AG08396 (cell line): ENCODE results near the gene MRPL21.
A peak's percentile ranks its signal among the peaks of the same experiment; 100 is the strongest.
"Not testable (repeated sequence)": the region's sequence is repeated elsewhere in the genome, so short reads cannot be mapped to it uniquely, and the experiment has no call there.

Experiments used
- DNase-seq: peaks from one replicate; pipeline ENCODE4 v3.0.0; 2012; ENCODE audit warnings: low spot score, mixed read lengths

Gene MRPL21

DNA sequence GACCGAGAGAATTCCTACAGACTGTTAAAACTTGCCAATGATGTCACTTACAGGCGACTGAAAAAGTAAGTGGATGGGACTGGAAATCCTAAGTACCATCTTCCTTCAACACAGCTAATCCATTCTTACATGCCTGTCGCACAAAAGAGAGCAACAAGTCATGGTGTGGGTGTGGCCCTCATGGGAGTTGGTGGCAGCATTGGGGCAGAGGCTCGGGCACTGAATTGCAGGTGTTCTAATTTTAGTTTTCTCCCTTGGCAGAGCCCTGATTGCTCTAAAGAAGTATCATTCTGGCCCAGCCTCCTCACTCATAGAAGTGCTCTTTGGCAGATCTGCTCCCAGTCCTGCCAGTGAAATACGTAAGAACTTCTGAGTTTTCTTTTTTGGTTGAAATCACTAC, 4.6 kb upstream of the MRPL21 start:
- DNase-seq: no peak

DNA sequence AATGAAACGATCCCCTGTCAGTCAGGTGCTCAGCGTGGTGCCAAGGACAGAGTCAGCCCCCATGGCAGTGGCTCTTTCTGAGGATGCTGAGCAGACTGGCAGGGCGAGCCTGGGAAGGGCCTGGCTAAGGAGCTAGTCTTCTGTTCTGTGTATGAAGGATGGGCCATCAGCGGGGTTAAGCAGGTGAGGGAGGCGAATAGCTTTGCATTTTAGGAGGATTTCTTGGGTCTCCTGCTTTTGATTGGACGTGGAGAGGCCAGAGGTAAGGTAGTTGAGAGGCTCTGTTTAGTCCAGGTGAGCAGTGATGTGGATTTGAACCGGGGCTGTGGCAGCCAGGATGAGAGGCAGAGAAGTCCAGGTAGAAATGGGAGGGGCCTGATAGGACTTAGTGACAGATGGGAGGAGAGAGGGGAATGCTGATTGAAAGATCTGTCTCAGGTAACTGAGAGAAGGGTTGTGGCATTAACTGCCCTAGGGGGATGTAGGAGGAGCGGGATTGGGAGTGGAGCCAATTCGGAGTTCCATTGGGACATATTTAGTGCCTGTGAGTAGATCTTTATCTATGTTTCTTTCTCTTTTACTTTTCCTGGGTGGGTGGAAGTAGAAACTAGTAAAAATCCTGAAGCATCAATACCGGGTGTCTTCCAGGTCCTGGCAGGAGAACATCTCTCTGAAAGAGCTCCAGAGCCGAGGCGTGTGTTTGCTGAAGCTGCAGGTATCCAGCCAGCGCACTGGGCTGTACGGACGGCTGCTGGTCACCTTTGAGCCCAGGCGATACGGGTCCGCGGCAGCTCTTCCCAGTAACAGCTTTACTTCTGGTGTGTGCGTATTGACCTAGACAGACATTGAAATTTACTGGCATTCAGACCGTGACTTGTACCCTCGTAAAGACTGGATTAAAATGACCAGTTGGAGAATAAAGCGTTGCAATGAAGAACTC, 2.1 kb upstream of the MRPL21 start:
- DNase-seq: no peak

DNA sequence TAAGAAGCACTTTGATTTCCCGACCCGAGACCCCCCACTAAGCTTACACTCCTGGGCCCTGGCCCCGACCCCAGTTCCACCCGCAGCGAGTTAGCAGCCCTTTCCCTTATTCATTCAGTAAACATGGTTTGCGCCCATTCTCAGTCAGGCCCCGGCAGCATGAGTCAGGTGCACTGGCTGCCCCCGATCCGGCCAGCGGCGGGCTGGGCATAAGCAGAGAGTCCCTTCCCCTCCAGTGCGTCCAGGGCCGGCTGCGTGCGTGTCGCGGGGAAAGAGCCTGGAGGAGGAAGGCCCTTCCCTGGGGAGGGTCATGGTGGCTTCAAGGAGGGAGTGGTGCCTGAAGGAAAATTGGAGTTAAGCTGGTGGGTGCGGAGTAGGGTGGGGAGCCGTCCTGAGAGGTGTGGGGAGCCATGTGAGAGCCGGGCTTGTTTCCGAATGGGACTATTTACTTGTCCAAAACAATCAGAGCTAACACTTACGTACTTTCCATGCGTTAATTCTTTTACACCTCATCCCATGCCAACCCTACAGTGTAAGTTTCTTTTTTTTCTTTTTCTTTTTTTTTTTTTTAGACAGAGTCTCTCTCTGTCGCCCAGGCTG, 716 bp upstream of the MRPL21 start:
- peak; percentile 58 for DNase-seq

DNA sequence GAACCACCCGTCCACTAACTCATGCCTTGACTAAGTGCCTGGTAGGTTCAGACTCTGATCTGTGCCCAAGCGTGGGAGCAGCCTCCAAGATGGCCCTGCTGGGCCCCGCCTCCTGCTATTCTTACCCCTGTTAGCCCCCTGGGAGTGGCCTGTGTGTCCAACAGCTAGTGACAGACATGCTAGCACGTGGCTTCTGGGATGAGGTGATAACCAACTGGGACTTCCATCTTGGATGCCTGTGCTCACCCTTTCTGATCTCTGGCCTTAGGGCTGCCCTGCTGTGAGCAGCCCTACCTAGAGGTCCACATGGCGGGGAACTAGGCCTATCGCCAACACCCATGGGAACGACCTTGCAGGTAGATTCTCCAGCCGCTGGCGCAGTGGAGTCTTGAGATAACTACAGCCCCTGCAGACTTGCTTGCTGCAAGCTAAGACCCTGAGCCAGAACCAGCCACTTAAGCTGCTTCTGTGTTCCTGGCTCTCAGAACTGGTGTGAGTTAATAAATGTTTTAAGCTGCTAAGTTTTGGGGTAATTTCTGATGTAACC, 2.7 kb downstream of the MRPL21 start:
- DNase-seq: no peak

DNA sequence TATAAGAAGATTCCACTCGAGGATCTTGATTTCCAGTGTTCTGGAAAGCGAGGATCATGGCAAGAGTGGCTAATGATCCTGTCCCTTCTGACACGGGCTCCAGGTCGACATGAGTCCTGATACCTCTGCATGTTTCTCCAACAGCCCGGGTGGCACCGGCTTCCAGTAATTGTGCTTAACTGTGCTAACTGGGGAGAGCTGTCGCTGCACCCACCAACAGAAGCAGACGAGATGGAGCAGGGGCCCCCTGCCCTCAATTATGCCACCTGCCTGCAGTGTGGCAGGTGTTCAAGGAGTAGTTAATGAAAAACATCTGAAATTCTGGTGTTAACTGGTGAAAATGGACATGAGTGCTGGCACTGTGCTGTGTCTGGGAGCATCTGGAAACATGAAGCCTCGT, 6.2 kb downstream of the MRPL21 start:
- no peak for DNase-seq

DNA sequence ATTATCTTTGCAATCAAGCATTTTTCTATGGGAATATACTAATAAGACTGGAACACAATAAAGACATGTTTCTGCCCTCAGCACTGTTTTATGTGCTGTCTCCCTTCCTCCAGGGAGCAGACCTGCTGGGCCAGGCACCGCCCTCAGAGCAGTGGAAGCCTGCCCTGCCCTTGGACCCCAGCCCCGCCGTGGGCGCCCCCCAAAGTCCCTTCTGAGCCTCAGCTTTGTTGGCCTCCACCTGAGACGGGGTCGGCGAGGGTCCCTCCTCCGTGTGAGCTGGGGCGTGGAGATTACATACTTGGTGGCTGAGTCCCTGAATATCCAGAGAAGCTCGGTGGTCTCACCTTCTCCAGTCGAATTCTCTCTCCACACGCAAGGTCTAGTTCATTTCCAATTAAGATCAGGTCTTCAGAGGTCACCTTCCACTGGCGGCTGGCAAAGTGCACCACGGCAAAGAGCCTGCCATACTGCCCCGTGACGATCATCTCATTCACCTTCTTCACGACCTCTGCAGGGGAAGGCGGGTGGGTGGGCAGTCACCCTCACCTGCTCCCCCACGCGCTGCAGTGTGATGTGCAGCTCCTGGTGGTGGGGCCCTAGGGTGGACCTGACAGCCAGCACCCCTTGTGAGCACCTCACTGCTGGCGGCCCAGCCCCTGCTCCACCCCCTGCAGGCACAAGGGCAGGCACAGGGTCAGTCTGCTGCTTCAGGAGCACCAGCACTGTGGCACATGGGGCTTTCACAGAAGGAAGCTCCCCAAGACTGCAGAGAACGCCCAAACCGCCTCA, 7.3 kb downstream of the MRPL21 start:
- DNase-seq: no peak

DNA sequence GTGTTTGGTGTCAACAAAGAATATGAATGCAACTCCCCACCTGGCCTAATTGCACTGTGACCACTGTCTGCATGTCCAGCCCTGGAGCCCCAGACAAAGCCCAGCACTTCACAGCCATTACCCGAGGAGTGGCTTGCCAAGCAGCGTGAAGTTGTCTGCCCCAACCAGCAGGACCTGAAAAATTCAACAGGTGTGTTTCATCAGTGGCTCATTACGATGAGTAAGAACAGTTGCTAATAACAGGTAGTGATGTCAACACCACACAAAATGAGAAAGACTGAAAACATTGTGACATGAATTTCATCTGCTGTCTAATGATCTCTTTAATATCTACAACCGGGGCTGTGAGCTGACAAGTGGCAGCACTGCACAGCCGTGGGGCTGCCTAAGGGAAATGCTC, 10.3 kb downstream of the MRPL21 start:
- DNase-seq: no peak

DNA sequence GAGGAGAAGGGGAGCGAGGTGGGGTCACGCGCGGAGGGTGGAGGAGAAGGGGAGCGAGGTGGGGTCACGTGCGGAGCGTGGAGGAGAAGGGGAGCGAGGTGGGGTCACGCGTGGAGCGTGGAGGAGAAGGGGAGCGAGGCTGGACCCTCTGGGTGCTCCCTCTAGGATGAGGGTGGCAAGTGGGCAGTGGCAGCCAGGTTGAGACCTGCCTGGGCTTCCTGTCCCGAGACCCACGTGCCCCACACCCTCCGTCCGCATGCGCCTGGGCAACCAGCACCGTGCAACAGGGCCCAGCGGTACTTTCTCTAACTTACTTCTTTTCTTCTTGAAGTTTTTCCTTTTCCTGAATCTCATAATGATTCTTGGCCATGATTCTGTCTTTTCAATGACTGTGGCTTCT, 11.1 kb downstream of the MRPL21 start:
- no peak for DNase-seq

DNA sequence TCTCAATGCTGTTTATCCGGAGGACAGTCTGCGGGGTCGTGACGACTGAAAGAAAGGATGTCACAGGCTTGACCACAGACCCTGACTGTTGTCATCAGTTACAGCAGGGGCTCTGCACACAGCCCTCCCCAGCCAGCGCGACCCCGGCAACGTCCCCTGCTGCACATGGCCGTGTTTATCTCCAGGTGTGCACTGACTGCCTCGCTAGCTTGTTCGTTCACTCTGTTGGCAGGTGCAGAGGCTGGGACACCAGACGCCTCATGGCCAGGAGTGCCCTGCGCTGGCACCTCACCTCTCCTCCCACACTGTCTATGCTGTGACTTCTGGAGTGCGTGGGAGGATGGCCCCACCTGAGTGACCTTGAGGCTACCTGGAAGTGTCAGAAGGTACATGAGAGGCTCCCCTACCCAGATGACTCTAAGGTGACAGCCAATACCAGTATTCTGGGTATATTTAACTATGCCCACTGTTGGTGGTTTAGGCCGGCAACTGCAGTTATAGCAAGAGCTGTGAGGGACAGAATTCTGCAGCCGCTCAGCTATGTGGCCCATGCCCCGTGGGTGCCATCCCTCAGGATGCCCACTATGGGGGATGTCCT, 12.2 kb downstream of the MRPL21 start:
- no peak for DNase-seq

DNA sequence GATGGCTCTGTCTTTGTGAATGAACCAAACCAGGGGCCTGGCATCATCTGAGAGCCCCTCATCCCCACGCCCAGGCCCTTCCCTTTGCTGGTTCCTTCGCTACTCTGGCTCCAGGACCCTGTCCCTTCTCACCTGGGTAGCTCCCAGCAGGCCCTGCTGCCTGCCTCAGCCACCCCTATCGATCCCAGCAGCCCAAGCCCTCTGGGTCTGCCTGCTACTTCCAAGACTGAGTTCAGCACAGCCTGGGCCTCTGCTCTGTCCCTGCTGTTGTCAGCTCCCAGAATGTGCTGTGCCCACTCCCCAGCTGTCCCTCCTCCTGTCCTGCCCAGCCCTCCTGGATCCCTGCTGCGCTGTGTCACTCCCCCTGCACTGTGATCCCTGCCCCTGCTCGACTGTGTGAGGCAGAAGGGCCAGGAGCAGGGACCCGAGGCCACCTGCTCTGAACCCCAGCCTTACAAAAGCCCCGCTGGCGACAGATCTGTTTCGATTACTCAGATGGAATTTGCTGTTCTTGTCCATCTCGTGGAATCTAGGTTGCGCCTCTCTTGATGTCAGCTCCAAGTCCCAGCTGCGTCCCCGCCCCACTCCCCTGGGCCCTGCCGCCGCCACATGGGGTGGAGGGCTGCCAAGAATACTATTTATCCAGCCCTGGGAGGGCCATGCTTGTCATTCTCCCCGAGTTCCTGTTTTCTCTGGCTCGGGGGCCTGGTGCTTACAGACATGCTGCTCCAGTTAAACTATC, 13.0 kb downstream of the MRPL21 start:
- DNase-seq: peak; percentile 89

DNA sequence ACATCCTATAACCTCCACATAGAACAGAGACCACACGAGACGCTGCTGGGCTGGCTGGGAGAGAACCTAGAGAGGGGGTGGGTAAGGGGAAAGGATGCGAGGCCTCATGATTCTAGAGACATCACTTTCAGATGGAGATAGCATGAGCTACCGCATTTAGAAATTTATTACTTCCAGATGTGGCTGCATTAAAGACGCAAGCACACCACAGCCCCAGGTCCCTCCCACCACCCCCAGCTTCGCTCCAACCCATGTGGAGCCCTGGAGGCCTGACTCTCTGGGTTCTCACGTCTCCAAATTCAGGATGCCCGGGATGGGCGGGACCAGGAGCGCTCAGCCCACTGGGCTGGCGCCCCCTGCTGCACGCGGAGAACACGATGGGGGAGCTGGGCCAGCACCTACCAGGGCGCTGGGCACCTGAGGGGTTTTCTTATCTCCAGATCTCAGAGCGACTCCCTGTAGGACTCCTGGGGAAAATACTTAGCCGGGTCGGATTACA, 13.6 kb downstream of the MRPL21 start:
- DNase-seq: peak; percentile 80

DNA sequence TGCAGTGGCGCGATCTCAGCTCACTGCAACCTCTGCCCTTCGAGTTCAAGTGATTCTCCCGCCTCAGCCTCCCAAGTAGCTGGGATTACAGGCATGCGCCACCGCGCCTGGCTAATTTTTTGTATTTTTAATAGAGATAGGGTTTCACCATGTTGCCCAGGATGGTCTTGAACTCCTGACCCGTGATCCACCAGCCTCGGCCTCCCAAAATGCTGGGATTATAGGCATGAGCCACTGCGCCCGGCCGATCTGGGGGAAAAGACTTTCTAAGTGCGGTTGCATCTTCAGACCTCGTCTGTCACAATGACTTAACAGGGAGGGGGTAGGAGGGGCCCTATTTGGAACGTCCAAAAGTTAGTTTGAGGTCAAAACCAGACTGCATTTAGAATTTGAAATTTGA, 18.8 kb downstream of the MRPL21 start:
- DNase-seq: not testable (repeated sequence)

DNA sequence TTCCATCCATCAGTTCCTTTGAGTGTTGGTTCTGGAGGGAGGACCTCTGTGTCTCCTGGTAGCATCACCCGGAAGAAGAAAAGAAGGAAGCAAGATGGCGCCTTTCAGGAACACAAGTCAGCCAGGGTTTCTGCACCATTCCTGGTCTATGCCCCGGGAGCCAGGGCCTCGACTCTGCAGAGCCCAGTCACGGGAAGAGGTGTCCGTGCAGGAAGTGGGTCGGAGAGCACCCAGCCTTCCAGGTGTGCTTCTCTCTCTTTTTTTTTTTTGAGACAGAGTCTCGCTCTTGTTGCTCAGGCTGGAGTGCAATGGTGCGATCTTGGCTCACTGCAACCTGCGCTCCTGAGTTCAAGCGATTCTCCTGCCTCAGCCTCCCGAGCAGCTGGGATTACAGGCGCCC, 21.2 kb downstream of the MRPL21 start:
- no peak for DNase-seq

DNA sequence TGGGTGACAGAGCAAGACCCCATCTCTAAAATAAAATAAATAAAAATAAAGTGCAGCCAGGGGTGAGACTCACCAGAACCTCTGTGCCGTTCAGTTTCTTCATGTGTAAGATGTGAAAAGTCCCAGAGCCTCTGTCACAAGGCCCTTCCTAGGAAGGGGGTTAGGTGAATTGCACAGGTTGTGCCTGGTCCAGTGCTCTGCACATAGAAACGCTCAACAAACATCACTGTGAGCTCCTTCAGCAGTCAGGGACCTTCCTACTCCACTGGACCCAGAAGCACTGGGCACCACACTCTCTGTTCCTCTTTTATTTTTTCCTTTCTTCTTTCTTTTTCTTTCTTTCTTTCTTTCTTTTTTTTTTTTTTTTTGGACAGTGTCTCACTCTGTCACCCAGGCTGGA, 22.3 kb downstream of the MRPL21 start:
- DNase-seq: no peak

DNA sequence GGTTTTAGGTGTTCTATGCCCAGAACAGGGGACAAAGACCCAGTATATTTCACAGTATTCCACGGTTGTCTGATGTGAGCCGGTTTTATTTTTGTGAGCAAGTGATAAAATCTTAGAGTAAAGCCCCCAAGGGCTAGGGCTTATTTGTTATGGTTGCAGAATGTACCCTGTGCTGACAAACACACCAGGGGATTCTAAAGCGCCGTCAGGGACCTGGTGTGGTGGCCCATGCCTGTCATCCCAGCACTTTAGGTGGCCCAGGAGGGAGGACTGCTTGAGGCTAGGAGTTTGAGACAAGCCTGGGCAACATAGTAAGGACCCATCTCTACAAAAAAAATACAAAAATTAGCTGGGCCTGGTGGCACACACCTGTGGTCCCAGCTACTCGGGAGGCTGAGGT, 22.8 kb downstream of the MRPL21 start:
- no peak for DNase-seq

DNA sequence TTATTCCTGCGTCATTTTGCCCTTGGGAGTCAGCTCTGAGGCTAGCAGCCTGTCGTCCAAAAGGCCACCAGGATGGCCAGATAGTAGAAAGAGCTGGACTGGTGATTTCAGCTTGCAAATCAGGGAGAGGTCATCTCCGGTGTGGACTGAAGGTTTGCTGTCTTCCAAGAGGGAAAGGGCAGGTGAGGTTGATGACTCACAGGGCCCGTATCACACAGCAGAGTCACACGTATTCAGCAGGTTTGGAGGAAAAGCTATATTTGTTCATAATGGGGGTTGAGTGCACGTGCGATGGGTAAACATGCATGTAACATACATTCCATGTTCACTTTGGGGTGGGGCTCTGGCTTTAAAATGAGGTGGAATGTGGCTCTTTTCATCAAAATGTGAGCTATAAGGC, 25.6 kb downstream of the MRPL21 start:
- DNase-seq: no peak

DNA sequence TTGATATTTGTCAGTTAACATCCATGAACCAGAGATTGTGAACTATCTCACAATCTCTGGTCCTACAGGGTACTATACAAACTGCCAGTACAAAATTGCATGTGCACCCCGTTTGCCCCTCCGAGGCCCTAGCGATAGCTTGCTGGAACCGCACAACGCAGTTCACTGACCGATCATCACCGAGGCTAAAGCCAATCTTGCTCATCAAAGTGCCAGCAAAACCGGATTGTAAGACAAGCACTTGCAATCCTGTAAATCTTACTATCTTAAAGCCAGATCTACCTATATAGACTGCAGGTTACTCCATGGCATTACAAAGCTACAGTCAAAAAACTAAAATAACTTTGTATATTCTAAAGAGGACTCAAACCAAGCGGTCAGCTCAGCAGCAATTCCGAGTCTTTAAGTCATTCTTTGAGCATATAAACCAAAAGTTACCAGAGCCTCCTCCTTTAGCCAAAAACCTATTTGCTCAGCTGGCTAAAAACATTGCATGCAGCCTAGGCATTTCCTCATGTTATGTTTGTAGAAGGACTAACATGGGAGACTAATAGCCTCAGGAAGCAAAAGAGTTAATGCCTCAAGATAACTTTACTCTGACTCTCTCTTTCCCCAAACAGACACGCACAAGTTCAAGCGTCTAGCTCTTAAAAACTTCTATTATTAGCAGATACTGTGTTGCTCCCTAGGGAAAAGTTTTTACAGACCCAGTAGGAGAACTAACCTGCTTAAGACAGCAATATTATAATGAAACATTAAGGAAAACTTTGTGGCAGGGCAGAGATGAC, 31.2 kb downstream of the MRPL21 start:
- no peak for DNase-seq

DNA sequence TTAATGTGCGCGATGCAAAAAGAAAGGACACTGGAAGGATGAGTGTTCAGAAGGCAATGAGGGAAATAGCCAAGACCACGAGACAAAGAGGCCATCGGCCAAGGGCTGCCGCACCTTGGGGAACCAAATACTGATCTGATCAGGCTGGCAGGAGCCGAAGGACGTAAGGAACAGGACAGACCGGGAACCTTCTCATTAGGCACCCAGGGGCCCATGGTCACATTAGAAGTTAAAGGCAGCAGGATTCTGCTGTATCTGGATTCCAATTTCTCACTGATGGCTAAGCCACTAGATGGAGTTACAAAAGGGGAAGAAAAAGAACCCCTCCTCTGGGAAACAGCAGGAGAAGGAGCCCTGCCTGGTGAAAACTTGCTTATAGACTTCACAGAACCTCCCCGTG, 33.2 kb downstream of the MRPL21 start:
- DNase-seq: no peak

DNA sequence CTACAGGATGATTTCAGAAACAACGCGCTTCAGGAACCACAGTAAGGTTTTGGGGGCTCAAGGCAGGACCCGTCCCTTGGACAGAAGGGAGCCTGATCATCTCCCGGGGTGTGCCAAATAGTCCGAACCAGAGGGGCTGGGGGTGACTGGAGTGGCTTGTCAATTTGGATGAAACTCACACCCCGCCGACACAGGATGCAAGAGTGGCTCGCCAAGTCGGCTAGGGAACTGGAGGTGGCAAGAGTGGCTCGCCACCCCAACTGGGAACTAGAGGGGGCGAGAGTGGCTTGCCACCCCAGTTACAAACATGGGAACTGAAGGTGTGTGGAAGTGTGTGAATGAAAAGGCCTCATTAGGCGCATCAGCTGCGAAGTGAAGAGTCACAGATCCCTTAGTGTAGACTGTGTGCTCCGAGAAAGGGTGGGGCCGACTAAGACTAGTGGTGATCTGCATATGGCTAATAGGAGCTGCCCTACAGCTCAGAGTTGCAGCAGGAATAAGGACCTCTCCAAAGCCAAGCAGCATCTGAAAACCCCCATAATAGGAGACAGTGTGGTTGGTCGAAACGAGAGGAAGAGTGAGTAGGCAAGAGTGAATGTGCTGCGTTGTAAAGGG, 35.3 kb downstream of the MRPL21 start:
- no peak for DNase-seq

DNA sequence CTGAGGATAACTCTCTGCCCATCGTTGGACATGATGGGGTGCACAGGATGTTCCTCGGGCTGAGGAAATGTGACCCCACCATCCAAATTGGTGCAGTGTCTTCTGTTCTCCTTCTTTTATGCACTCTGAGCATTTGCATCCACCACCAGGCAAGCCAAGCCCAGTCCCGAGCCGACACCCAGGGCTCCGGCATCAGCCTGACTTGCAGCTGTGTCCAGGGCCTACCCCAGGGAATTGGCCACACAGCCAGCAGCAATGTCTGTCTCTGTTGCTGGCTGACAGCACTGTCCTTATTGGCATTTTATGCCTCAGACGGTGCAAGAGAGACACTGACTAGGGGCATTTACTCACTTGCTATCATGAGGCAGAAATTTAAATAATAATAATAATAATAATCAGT, 36.6 kb downstream of the MRPL21 start:
- no peak for DNase-seq
